ENCODE data around the gene TTC12.

The TTC12 gene

DNA sequence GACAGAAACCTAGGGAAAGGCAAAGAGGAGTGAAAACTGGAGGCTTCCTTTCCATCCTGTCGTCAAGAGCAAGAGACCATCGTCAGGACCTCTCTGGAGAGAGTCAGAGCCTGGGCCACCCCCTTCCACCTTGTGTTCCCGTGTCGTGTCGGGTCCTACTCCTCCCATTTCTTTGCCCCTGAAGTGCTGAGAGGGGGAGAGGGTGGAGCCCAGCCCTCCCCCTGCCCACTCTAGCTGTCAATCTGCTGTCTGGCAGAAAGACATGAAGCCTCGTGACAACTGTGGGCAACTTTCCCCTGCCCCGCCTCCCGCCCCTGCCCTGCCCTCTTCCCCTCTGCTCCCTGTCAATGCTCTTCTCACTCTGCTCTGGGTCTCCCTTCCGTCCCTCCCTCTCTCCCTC lies 93.8 kb downstream of the TTC12 start:
- no peak overlapping the region for H3K4me3 ChIP-seq (ENCODE audit: control insufficient read depth, low read depth, low read length)
- no peak for DNase-seq (ENCODE audit: low read depth)
- no peak for TF ChIP-seq CTCF (conservative IDR thresholded peaks at IDR 0.05; ENCODE audit: control insufficient read depth, insufficient read depth, low read depth, low read length)

DNA sequence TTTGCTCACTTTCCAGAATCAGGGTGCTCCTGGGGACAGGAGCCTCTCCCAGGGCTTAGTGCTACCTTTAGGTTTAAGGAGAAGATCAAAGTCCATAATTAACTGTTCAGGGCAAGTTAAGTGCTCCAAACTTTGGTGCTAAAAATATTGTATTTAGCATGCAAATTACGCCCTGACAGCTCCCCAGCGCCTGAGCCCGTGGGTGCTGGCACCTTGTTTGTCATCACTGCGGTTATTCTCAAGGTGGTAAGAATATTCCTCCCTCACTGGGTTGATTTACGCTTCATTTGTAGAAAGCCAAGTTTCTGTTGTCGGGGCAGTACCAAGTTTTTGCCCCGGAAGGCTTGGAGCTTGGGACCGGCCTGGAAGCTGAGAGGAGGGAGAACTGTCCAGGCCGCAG lies 94.5 kb downstream of the TTC12 start:
- DNase-seq (ENCODE audit: low read depth): no peak
- no peak overlapping the region for H3K4me3 ChIP-seq (ENCODE audit: control insufficient read depth, low read depth, low read length)

GRCh38 chr11:113409526-113409925 lies 95.1 kb downstream of the TTC12 start:
- no peak for TF ChIP-seq CTCF (conservative IDR thresholded peaks at IDR 0.05; ENCODE audit: control insufficient read depth, insufficient read depth, low read depth, low read length)
- no peak overlapping the region for H3K4me3 ChIP-seq (ENCODE audit: control insufficient read depth, low read depth, low read length)
- no peak for DNase-seq (ENCODE audit: low read depth)

More for the DNA sequence above, 94.5 kb downstream of the TTC12 start:
- no peak for TF ChIP-seq CTCF (conservative IDR thresholded peaks at IDR 0.05; ENCODE audit: control insufficient read depth, insufficient read depth, low read depth, low read length)

DNA sequence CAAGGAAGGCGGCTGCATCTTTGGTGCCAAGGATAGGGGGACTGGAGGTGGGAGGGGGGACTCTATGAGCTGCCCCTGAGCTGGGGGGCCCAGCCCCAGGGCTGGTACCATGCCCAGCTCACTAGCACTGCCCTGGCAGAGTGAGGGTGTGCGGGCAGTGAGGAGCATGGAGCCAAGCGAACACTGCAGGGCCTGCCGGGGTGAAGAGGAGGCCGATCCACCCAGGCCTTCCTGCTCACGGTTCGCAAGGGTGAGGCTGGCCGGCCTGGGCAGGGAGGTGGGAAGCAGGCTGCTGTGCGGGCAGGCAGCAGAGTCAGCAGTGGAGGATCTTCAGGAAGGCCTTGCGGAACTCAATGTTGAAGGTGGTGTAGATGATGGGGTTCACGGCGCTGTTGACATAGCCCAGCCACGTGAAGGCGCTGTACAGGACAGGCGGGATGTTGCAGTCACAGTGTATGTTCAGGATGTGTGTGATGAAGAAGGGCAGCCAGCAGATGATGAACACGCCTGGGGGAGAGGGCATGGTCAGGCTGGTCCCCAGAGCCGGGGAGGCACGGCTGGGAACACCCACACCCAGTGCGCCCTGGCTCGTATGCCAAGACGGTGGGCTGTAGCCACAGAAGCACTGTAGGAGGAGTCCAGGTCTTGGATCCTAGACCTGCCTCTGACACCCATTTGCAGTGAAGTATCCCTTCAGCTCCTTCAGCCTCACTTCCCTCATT lies 96.2 kb downstream of the TTC12 start:
- no peak for DNase-seq (ENCODE audit: low read depth)
- TF ChIP-seq CTCF (conservative IDR thresholded peaks at IDR 0.05; ENCODE audit: control insufficient read depth, insufficient read depth, low read depth, low read length): no peak
- H3K4me3 ChIP-seq (ENCODE audit: control insufficient read depth, low read depth, low read length): no peak overlapping the region

DNA sequence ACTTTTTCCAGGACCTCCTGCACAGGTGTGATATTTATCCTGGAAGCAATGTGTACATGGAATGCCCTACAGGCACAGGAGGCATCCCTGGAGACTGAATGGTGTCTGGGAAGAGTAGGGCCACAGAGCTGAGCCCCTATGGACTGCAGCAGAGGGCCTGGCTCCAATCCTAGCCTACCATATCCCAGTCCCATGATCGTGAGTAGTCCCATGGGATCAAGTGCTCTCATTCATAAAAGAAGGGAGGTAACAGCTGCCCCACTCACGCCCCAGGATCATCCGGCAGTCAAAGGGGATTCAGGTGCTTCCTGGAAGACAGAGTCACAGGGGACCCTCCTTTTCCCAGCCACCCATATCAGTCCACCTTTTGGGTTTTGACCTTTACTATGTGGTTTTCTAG lies 97.2 kb downstream of the TTC12 start:
- DNase-seq (ENCODE audit: low read depth): no peak
- no peak overlapping the region for H3K4me3 ChIP-seq (ENCODE audit: control insufficient read depth, low read depth, low read length)
- TF ChIP-seq CTCF (conservative IDR thresholded peaks at IDR 0.05; ENCODE audit: control insufficient read depth, insufficient read depth, low read depth, low read length): no peak

DNA sequence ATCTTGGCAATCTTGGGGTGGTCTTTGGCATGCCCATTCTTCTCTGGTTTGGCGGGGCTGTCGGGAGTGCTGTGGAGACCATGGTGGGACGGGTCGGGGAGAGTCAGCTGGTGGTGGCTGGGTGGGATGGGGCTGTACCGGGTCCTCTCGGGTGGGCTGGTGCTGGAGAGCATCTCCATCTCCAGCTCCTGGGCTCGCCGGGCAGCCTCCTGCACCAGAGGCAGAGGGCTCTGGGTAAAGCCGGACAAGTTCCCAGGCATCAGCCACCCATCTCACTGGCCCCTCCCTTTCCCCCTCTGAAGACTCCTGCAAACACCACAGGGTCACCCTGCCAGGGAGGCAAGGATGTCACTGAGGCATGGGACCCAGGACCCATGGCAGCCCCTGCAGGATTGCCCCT lies 98.3 kb downstream of the TTC12 start:
- DNase-seq (ENCODE audit: low read depth): no peak
- no peak for TF ChIP-seq CTCF (conservative IDR thresholded peaks at IDR 0.05; ENCODE audit: control insufficient read depth, insufficient read depth, low read depth, low read length)
- no peak overlapping the region for H3K4me3 ChIP-seq (ENCODE audit: control insufficient read depth, low read depth, low read length)

GRCh38 chr11:113415343-113415742 lies 101.0 kb downstream of the TTC12 start:
- TF ChIP-seq CTCF (conservative IDR thresholded peaks at IDR 0.05; ENCODE audit: control insufficient read depth, insufficient read depth, low read depth, low read length): no peak
- no peak overlapping the region for H3K4me3 ChIP-seq (ENCODE audit: control insufficient read depth, low read depth, low read length)

More at GRCh38 chr11:113415343-113415742, 101.0 kb downstream of the TTC12 start:
- no peak for DNase-seq (ENCODE audit: low read depth)
